Stimulated activated naive CD4-positive, alpha-beta T cell treated with Interleukin-2 at 50 U/mL for 16 hours (primary cell): ENCODE measurements around the gene ISCU.
A peak's percentile ranks its signal among the peaks of the same experiment; 100 is the strongest.

Experiments
- DNase-seq: peaks from one replicate; lab custom pipeline; 2025; lab: John Stamatoyannopoulos, UW

The ISCU gene

DNA sequence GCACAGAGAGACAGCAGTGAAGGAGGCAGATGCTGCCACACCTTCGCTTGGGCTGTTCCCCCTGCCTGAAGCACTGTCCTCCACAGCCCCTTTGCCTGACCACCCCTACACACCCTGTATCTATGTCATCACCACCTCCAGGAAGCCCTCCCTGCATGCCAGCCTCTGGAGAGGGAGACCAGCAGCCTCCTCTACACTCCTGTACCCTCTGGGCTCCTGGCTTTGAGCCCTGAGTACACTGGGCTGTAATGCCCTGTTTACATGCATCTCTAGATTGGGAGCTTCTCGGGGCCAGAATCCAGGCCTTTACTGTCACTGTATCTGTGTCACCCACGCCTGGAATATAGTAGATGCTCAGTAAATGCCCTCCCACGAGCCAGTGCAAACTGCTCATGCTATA is 41.3 kb downstream of the ISCU start:
- no peak for DNase-seq

- no peak for DNase-seq
Measured at GRCh38 chr12:108604208-108604941, 42.0 kb downstream of the ISCU start.

- DNase-seq: no peak
Measured at GRCh38 chr12:108605000-108605689, 42.7 kb downstream of the ISCU start.

GRCh38 chr12:108605690-108606406 is 43.5 kb downstream of the ISCU start:
- DNase-seq: no peak

- no peak for DNase-seq
Measured at GRCh38 chr12:108606492-108606891, 44.1 kb downstream of the ISCU start.

GRCh38 chr12:108607981-108608600 is 45.7 kb downstream of the ISCU start:
- DNase-seq: no peak

GRCh38 chr12:108608616-108609015 is 46.2 kb downstream of the ISCU start:
- DNase-seq: no peak

- DNase-seq: no peak
Measured at GRCh38 chr12:108609537-108610335, 47.3 kb downstream of the ISCU start.

GRCh38 chr12:108610336-108610815 is 48.0 kb downstream of the ISCU start:
- DNase-seq: no peak

GRCh38 chr12:108610856-108611605 is 48.6 kb downstream of the ISCU start:
- DNase-seq: no peak

DNA sequence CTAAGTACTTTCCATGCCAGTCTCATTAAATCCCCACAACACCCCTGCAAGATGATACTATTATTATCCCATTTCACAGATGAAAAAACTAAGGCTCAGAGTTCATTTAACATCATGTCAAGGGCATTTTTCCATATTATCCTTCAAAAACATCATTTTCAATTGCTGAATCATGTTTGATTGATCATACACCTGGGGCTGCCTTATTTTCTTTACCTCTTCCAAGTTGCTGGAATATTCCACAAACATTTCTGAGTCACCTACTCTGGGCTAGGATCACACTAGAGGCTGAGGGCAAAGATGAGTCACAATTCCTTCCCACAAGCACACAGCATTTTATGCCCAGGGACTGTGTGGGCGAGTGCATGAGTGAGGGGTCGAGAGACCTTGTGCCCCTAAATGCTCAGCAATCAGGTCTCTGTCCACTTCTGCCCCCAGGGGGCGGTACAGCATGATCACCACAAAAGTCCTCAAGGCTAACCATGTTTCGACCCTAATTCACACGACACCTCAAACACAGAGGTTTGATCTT is 49.6 kb downstream of the ISCU start:
- peak; percentile 49 for DNase-seq

GRCh38 chr12:108612788-108613282 is 50.4 kb downstream of the ISCU start:
- DNase-seq: no peak

DNA sequence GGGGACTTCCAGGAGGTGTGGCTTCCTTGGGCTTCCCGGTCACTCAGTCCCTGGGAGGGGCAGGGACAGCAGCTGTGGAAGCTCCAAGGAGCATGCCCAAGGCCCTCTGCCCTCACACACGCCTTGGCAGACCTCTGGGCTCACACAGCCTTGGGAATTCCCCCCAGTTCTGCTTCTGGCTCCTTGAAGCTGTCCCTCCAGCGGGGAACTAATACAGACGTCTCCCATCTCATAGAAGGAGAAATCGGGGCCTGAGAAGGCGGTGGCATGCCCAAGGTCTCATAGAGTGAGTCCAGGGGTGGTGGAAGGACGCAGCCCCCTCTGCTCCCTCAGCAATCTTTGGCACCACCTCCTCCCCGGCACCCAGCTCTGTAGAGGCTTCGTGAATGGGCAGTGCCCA is 51.2 kb downstream of the ISCU start:
- DNase-seq: no peak

- no peak for DNase-seq
Measured at GRCh38 chr12:108614041-108614440, 51.6 kb downstream of the ISCU start.

DNA sequence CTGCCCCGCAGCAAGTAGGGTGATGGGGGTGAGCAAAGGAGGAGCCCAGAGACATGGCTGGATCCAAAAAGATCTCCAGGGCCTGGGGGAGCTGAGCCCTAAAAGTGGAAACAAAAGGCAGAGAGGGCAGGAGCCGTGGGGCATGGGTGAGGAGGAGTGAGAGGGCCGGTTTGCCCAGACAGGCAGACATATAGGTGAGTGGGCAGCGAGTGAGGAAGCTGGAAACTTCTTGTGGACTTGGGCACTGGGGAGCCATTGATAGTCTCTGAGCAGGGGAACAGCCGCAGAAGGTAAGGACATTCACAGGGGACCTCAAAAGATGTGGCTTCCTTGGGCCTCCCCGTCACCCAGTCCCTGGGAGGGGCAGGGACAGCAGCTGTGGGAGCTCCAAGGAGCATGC is 52.2 kb downstream of the ISCU start:
- DNase-seq: no peak

- no peak for DNase-seq
Measured at GRCh38 chr12:108615918-108616317, 53.5 kb downstream of the ISCU start.

- no peak for DNase-seq
Measured at GRCh38 chr12:108616359-108616758, 54.0 kb downstream of the ISCU start.

DNA sequence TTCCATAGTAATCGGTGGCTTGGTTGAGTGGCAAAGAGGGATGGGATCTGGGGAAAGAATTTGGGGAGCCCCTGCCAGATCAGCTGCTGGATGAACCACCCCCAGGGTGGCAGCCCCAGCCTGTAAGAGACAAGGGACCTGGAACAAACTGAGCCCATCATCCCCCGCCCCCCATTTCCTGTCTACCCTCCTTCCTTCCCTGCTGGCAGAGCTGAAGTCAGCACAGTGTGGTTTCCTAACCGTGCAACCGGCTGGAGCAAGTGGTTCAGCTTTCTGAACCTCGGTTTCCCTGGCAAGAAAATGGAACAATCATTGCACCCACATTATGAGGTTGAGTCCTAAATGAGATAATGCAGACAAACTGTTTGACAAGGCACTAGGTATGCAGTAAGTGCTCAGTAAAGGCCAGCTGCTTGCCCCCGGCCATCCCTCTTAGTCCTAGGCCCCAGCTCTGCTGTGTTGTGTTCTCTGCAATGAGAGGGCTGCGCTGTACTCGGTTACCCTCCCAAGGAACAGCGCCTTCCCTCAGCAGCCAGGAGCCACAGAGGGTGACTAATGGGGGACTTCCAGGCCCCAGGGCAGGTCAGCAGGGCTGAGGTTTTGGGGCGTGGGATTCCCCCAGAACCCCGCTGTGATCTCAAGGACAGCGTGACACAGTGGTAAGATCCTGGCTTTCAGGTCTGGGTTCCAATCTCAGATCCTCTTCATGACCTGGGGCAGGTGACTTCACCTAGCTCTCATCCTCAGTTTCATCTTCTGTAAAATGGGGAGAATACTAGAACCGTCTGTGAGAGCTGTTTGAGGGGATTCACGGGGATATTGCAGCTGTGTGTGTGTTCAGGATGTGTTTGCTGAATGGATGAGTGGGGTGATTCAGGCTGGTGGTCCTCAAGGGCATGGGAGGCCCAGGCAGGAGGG is 54.8 kb downstream of the ISCU start:
- DNase-seq: peak; percentile 88
